HG03378 (cell line): ENCODE results near the gene STEAP2.
"Not testable (repeated sequence)": the region's sequence is repeated elsewhere in the genome, so short reads cannot be mapped to it uniquely, and the experiment has no call there.

Experiments
- ATAC-seq: cut with Tn5 transposase; IDR thresholded peaks from one replicate; pipeline ENCODE4 v1.9.1; 2021; ENCODE audit warnings: mild to moderate bottlenecking, moderate library complexity; ENCODE audit not compliant: unreplicated experiment

STEAP2 gene

GRCh38 chr7:90211391-90212148 lies at the start of gene STEAP2:
TSS of gene STEAP2 (plus strand) at chr7:90211740. CDS start at chr7:90225083, 13,343 bp downstream.
- ATAC-seq: peak; percentile 69

DNA sequence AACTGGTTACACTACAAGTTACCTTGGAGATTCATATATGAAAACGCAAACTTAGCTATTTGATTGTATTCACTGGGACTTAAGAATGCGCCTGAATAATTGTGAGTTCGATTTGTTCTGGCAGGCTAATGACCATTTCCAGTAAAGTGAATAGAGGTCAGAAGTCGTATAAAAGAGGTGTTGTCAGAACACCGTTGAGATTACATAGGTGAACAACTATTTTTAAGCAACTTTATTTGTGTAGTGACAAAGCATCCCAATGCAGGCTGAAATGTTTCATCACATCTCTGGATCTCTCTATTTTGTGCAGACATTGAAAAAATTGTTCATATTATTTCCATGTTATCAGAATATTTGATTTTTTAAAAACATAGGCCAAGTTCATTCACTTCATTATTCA lies 48.0 kb upstream of the STEAP2 start:
- no peak for ATAC-seq

- no peak for ATAC-seq
Measured at GRCh38 chr7:90165724-90166123, 45.8 kb upstream of the STEAP2 start.

- ATAC-seq: no peak
Measured at GRCh38 chr7:90166153-90166552, 45.4 kb upstream of the STEAP2 start.

DNA sequence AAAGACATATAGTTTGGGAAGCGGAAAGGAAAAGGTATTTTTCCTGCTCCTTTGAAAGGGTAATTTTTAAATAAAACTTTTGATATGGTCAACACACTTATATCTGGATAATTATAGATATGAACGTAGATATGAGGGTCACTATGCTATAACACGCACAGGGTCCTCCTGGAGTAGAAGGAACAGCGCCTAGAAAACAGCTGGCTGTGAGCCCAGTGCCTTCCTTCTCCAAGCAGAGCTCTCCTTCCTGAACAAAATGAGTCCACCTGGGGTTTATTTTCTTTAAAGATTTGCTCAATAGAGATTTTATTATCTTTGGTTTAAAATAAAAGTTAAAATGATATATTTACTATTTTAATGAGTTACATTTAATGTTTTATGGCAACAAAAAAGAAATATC lies 44.2 kb upstream of the STEAP2 start:
- ATAC-seq: no peak

DNA sequence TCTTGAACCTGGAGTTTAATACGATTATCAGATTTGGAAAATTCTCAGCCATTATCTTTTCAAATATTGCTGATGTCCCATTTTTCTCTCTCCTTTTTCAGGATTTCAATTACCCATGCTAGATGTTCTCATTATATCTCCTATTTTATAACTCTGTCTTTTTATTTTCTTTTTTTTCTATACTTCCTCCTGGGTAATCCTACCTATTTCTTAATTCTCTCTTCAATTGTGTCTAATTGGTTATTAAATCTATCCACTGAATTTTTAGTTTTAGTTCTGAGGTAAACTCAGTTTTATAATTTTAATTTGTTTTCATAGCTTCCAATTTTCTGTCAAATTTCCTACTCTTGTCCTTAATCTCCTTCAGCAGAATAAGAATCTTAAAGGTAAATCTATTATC lies 41.6 kb upstream of the STEAP2 start:
- no peak for ATAC-seq

GRCh38 chr7:90172121-90172520 lies 39.4 kb upstream of the STEAP2 start:
- ATAC-seq: no peak

- ATAC-seq: no peak
Measured at GRCh38 chr7:90172624-90173023, 38.9 kb upstream of the STEAP2 start.

DNA sequence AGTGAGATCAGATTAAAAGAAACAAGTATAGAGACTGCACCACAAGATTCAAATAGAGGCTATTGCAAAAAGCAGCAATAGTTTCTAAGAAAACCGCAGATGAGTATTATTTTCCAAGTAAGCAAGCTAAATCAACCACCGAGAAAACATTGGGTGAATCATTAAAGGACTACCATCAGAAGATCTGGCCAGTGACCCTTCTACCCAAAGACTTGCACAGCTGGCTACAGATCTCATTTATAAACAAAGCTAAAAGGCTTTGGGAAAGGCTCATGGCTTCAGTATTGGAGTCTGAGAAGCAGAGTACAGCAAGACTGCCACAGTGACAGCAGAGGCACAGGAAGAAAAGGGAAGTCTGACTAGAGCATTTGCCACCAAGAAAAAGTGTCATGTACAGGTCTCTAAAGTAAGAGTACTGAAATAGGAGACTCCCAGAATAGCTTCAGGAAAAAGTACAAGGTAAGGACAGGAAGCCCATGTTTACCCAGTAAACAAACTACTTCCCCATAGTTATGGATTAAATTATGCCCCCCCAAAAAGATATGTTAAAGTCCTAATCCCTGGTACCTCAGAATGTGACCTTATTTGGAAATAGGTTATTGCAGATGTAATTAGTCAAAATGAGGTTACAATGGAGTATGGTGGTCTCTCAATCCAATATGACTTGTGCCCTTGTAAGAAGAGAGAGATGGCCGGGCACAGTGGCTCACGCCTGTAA lies 38.3 kb upstream of the STEAP2 start:
- ATAC-seq: peak; percentile 94

GRCh38 chr7:90175667-90176066 lies 35.9 kb upstream of the STEAP2 start:
- ATAC-seq: no peak

GRCh38 chr7:90176195-90176594 lies 35.3 kb upstream of the STEAP2 start:
- ATAC-seq: no peak

DNA sequence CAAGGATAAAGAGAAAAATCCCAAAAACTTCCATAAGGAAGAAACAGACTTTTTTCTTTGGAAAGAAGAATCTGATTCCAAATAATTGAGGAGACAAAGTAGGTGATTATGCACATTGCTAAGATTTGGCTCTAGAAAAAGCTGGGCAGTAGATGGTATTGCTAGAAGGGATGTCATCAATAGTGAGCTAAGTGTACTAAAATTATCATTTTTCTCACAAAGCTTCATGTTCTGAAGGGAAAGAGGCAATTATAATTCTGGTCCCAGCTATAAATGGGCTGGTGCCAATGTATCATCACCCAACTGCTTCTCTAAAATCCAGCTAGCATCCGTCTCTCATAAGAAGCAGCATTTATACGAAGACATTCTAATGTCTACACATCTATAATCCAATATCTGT lies 33.4 kb upstream of the STEAP2 start:
- no peak for ATAC-seq

DNA sequence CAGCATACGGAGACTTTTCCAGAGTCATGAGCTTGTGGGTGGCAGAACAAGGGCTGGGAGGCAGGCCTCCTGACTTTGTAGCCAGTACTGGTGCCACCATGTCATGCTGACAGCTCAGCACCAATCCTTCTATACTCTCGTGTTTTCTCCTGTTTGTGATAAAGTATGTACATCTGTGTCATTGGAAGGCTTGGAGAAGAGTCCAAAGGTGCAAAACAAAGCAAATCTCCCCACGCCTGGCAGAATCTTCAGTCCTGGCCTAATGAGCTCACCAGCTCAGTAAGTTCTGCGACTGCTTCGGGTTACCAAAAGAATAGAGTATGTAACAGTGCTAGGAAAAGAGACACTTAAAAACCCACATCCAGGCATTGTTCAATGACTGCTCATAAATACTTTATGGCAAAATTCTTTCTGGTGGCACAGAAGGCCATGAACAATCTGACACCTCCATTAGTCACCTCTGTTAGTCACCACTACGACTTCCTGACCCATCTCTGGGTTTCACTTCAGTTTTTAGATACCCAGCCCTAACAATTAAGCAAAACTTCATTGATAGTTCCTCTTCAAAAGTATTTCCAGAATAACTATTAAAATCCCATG lies 32.8 kb upstream of the STEAP2 start:
- ATAC-seq: peak; percentile 99

- no peak for ATAC-seq
Measured at GRCh38 chr7:90180011-90180585, 31.4 kb upstream of the STEAP2 start.

DNA sequence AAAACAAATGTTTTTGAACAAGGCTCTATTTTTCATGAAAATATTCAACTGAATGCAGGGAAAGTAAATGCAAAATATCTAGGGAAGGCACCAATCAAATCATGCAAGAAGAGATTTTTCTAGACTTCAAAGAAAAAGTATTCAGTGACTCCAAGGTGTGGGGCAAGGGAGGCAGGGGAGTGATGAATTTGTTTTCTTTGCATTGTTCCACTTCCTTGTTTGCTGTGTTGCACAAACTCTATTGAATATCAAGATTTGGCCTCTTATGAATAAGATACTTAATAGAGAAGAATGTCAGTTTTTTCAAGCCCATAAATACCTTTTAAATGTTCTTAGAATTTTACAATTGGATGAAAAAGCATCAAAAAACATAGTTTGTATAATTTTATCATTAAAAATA lies 30.9 kb upstream of the STEAP2 start:
- ATAC-seq: no peak

DNA sequence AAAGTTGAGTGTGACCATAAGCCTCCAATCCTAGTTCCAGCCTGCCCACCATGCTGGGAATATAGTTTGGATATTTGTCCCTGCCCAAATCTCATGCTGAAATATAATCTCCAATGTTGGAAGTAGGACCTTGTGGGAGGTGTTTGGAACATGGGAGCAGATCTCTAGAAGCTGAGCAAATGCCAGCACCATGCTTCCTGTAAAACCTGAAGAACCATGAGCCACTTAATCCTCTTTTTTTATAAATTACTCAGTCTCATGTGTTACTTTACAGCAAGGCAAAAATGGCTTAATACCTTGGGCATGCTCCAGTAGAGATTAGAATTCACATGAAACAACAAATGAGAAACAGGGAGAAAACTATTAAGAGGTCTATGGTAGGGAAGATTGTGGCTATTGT lies 30.1 kb upstream of the STEAP2 start:
- ATAC-seq: no peak

DNA sequence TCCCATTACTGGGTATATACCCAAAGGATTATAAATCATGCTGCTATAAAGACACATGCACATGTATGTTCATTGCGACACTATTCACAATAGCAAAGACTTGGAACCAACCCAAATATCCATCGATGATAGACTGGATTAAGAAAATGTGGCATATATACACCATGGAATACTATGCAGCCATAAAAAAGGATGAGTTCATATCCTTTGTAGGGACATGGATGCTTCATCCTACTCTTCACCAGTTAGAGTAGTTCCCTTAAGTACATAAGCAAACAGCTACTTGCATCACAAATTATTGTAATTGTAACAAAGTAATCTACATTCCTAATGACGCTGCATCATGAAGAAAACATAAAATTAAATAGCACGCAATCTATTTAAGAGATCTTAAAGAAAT lies 25.2 kb upstream of the STEAP2 start:
- not testable (repeated sequence) for ATAC-seq

- no peak for ATAC-seq
Measured at GRCh38 chr7:90187507-90188050, 24.0 kb upstream of the STEAP2 start.

GRCh38 chr7:90188281-90188680 lies 23.3 kb upstream of the STEAP2 start:
- ATAC-seq: peak; percentile 93

GRCh38 chr7:90190995-90191394 lies 20.5 kb upstream of the STEAP2 start:
- no peak for ATAC-seq

DNA sequence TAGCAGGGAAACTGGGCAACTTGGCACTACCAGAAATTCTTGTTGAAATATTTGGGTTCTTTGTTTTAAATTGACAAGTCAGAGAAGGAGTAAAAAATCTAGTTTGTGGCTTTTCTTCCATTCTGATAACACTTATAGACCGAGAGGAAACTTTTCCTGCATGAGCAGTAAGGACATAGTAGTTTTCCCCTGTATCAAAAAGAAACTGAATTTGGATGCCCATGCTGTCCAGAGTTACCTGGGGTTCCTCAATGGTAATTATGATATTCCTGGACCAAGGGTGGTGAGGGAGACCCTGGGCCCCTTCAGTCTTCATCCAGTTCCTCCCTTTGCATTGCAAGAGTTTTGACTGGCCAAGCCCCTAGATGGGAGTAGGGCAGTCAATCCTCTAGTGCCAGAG lies 19.9 kb upstream of the STEAP2 start:
- no peak for ATAC-seq
